GM19023 (cell line): Measurements from ENCODE around the gene FOXB2.

Experiments used
- ATAC-seq: cut with Tn5 transposase; IDR thresholded peaks from one replicate; pipeline ENCODE4 v1.9.1; 2021; ENCODE audit warnings: mild to moderate bottlenecking, moderate library complexity; ENCODE audit not compliant: unreplicated experiment

Gene FOXB2

DNA sequence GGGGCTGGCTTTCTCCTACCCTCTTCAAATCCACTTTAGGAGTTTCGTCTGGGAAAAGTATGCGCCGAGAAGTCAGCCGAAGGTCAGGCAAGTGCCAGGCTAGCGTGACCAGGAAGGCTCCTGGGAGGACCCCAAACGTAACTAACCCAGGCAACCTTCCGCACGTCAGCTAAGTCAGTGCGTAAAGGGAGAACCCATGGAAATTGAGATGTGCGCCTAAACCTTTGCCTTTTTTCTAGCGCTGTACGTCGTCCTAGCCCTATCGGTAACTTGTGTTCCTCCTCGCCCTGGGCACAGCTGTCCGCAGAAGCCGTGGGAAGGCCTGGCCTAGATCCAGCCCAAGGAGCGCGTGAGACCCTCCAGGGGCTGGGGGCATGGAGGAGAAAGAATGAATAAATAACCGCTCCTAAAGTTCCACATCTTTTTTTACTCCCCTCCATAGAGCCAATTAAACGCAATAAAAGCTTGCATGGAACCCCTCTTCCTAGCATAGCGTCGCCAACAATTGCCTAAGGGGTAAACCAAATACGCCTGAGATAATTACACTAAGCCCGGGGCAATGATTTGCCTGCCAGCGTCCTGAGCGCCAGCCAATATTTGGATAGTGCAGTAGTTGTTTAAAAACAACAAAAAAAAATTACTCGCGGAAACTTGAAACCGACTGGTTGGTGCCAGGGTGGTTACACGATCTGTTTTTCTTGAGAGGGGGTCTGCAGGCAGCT is 4.0 kb upstream of the FOXB2 start:
- ATAC-seq, result no peak

DNA sequence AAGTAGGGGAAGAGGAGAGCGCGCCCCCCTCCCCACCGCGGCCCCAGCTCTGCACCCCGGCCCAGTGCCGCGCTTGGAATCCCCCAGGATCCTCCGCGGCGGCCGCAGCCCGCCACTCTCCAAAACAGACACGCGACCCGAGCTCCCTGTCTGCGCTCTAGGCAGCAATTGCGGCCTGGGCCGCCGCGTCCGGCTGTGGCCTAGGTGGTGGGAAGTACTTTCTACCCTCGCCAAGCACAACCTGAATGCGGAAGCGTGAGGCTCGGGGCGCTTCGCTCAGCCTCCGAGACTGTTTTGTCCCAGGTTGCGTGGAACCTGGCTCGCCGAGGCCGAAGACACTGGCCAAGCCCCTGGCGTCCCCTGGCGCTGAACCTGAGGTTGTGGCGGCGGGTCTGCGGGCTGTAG is 3.3 kb upstream of the FOXB2 start:
- no peak for ATAC-seq

DNA sequence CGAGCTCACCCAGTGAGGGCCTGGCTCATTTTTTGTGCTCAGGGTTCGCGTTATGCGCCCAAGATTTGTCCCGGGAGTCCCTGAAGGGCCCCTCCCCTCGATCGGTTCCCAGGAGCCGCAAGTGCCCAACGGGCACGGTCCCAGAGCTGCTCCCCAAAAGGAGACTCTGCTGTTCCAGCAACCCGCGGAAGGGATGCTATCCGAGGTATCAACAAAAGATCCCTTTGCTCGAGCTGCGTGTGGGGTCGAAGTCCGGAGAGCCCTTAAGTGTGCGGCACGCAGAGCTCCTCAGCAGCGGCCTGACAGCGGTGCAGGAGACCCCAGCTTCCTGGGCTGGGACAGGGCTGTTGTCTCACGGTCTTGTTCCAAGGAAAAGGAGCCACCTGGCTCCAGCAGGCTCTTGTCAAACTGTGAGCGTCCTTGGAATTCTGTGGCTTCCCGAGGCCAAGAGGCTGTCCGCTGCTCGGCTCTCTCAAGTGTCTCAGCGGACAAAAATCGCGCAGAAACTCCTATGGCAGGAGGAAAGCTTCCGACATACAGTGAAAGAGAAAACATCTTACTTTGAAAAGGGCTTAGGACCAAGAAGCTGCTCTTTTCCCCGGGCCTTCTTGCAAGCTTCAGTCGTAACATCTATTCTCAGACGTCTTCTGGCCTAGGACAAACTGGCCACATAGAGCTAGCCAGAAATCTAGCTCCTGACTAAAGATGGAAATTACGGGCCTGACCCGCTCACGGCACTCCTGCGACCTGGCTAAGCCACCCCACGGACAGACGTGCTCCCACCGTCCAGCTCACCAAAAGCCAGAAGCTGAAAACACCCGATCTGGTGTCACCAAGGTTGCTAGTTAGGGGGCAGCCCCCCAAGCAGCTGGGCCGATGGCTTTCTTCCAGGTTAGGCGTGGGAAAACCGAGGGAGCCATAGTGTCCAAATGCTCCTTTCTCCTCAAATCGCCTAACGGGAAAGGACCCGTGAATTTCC is 2.6 kb upstream of the FOXB2 start:
- no peak for ATAC-seq

DNA sequence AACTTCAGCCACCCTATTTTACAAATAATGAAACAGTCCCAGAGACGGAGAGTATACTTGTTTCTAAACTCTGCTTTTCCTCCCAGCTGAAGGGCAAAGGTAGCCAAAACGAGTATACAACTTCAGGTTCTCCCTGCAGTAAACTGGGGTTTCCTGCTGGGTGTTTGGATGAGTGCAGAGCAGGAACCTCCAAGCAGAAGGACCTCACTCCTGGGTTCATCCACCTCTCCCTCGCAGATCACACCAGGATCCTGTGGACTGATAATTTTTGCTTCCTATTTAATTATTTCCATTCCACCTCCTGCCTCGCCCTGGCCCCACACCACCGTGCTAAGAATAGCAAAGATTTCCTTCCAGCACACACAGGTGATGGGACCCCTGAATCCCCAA is 2.0 kb upstream of the FOXB2 start:
- ATAC-seq, result no peak

DNA sequence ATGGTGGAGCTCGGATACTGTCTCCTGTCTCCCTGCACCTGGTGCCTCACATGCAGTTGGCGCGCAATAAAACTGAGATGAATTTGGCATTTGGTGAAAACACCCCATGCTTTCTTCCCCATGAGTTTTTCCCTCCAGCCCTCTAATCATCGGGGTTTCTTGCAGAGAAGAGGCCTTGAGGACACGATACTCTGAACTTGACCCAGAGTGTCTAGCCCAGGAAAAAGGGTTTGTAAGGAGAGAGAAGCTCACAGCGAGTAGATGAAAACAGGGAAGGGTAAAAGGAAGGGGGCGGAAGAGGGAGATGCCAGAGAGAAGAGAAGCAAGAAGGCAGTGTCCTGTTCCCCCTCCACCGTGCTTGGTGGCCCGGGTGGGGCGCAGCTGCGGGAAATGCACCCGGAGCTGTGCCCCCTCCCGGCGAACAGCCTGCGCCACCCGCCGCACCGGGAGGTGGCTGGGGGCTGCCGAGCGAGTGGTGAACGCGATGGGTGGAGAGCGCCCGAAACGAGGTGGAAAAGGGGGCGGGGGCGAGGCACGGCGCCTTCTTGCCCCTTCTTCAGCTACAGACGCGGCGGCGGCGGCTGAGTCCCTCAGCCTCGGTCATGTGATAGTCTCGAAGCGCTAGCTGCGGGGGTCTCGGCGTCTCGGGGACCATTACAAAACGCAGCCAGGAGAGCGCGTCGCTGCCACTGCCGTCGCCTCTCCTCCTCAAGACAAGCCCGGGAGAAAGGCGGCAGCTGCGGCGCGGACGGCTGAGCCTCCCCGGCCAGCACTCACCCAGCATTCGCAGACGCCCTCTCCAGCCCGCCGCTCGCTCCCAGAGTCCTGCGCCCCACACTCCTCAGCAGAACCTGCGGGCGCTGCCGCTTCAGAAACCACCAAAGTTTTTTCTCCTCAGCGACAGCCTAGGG is 1.1 kb upstream of the FOXB2 start:
- ATAC-seq, result no peak

DNA sequence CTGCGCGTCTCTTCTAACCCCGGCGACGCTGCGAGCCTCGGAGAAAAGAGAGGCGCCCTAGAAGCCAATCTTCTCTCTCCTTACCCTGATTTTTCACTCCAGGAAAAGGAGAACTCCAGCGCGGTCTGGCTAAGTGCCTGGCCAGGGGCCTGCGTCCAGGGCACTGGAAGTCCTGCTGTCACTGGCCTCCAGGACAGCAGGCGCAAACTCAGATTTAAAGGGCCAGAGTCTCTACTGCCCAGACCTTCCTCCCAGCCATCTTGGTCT is 553 bp upstream of the FOXB2 start:
- ATAC-seq, result no peak

DNA sequence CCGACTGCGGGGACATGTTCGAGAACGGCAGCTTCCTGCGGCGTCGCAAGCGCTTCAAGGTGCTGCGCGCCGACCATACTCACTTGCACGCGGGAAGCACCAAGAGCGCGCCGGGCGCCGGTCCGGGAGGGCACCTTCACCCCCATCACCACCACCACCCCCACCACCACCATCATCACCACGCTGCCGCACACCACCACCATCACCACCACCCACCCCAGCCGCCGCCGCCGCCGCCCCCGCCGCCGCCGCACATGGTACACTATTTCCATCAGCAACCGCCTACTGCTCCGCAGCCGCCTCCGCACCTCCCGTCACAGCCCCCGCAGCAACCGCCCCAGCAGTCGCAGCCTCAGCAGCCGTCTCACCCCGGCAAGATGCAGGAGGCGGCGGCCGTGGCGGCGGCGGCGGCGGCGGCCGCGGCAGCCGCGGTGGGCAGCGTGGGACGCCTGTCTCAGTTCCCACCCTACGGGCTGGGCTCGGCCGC is 514 bp downstream of the FOXB2 start:
- no peak for ATAC-seq

DNA sequence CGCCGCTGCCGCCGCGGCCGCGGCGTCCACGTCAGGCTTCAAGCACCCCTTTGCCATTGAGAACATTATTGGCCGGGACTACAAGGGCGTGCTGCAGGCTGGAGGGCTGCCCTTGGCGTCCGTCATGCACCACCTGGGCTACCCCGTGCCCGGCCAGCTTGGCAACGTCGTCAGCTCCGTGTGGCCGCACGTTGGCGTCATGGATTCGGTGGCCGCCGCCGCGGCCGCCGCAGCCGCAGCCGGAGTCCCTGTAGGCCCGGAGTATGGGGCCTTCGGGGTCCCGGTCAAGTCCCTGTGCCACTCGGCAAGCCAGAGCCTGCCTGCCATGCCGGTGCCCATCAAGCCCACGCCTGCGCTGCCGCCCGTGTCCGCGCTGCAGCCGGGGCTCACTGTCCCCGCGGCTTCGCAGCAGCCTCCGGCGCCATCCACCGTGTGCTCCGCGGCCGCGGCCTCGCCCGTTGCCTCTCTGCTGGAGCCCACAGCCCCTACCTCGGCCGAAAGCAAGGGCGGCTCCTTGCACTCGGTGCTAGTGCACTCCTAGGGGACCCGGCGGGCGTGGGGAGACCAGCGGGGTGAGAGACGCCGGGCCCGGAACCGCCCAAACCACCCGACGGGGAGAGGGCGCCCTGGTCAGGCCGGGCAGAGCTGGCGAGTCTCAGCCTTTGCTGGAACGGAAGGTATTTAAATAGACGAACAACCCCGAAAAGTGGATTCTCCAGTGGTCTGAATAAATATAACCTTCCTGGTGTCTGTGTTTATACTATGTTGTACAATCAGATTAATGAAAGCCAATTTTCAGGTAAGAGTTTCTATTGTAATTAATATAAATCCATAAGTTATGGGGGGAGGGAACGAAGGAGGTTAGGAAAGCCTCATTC is 1.2 kb downstream of the FOXB2 start:
- no peak for ATAC-seq

DNA sequence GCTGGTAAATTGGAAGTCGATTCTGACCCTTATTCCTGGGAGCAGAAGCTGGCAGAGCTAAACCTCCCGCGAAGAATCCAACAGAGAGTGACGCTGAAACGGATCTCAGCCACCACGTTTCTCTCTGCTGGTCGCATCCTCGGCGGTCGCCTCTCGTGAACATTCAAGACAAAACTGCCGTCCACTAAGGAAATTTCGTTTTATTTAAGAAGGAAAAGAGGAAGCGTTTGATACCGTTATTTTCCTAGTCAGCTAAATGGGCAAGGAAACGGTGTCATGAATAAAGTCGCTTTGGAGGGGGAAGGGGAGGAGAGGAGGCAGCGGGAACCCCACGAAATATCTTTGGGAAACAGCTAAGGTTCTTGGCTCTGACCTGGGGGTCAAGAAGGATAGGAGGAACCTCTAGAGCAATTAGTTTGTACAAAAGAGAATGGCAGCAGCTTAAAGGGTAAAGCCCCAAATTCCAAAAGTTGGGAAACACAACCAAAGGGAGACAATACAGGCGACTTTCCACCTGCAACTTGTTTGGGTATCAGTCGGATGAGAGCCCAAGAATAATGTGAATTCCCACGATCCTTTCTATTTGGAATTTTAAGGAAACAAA is 1.9 kb downstream of the FOXB2 start:
- ATAC-seq, result no peak

DNA sequence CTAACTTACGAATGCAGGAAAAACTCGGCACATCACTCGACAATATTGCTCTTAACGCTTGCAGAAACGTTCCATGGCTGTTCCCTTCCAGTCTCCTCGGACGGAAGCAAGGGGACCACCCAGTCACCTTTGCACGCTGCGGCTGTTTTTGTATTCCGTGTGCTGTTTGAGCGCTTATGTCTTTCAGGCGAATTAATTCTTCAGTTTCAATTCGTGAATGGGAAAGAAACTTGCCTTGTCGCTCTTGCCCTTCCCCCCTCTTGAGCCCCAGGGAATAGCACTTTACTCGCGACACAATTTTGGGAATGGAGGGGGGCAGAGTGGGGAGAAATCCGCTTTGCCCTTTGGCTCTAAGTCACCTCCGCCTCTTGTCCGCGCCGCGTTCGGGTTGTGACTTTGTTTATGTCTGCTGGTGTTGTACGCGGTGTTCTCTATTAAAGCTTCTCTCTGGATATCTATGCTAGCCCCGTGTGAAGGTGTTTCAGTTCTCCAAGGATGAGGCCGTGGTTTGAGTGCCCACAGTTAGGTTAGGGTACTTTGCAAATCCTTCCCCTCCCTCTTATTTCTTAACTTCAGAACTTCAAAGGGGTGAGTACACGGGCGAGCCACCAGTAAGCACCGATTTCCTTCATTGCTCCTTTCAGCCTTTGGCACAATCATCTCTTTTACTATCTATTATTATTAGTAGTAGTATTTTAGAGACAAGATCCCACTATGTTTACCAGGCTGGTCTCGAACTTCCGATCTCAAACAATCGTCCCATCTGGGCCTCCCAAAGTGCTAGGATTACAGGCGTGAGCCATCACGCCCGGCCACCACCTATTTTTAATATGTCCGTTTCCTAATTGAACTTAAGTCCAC is 2.7 kb downstream of the FOXB2 start:
- no peak for ATAC-seq

DNA sequence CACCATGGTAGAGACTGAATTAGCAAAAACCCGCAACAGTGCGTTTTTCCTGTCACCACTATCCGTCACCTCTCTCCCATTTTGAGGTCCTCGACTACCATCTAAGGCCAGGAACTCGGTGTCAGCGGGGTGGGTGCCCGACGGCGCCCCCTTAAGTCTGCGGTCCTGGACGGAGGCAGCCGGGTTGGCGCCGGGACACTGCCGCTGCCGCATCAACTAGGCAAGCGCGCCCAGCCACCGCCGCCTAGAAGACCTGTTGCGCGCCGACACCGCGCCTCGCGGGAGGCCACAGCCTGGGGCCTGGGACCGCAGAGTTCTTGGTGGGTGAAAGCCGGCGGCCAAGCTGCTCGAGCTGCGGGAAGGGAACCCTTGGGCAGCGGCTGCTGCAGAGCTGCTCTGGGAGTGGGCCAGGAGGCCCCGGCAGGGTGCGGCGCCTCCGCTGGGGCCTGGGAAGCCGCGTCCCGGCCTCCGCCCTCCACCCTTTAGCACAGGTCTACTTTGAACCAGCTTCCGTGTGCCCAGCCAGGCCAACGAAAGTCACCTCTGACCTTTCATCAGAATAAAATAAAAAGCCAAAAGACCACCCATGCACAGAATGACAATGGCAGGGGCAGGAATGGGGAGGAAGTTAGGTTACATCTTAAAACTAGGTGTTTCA is 3.5 kb downstream of the FOXB2 start:
- ATAC-seq, result no peak

DNA sequence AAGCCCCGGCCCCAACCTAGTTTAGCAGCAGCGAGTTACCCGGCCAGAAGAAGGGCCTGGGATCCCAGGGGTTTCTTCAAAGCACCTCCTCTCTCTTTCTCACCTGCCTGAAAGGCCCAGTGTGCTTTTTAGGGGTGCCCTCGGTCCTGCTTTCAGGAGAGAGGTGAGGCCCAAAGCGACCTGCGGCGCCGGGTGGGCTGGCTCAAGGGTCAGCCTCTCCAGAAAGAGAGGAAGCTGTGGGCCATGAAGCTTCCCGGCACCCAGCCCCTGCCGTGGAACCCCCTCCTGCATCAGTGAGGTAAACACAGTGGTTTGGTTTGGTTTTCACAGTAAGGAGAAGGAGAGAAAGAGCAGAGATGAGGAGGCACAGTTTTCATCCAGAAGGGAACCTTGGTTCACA is 4.3 kb downstream of the FOXB2 start:
- no peak for ATAC-seq

DNA sequence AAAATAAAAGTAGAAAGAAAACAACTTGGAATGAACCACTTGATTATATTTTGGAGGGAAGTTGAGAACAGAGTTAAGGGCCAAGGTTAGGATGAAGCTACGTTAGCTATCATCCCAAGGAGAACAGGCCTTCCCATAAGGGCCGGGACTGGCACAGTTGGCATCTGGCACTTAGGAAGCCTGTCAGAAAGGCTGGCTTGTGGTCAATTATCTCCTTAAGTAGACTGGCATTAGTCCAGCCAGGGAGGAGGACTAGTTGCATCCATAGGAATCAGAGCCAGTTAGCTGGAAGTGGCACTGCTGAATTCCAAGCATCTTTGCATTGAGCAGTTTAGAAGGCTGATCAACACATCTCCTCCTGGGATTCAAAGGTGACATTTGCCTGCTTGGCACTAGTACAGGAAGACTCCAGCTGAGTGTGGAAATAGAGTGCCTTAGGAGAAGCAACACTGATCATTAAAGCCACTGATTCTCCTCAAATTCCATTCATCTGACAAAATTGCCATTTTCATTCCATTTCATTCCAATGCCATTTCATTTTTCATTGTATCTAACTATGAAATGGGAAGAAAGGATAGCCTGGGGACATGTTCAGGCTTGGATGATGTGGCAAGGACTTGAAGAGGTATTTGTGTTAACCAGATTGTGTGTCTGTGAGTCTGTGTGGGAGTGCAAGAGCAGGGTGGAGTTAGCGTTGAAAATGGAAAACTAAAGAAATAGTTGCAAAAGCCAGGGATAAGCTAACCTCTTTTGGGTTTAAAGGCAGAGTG is 5.5 kb downstream of the FOXB2 start:
- no peak for ATAC-seq

DNA sequence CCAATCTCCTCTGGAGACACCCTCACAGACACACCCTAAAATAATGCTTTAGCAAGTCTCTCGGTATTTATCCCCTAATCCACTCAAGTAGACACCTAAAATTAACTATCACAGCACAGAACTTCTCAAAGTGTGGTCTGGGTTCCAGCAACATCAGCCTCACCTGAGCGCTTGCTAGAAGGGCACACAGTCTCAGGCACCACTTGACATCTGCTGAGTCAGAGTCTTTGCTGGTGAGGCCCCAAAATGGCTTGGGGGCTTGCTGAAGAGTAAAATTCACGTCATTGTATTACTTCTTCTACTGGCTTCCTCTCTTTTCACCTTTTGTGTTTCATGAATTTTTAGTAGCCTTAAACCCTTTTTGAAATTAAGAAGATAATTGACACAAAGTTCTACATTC is 9.0 kb downstream of the FOXB2 start:
- no peak for ATAC-seq

DNA sequence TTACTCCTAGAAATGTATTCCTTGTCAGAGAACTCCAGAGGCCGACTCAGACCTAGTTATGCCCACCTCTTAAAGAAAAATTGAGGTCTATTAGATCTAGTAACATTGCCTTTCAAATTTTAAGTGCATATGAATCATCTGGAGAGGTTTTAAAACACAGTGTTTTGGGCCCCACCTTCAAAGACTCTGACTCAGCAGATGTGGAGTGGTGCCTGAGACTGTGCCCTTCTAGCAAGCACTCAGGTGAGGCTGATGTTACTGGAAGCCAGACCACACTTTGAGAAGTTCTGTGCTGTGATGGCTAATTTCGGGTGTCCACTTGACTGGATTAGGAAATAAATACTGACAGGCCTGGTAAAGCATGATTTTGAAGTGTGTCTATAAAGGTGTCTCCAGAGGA is 10.6 kb downstream of the FOXB2 start:
- ATAC-seq, result no peak

DNA sequence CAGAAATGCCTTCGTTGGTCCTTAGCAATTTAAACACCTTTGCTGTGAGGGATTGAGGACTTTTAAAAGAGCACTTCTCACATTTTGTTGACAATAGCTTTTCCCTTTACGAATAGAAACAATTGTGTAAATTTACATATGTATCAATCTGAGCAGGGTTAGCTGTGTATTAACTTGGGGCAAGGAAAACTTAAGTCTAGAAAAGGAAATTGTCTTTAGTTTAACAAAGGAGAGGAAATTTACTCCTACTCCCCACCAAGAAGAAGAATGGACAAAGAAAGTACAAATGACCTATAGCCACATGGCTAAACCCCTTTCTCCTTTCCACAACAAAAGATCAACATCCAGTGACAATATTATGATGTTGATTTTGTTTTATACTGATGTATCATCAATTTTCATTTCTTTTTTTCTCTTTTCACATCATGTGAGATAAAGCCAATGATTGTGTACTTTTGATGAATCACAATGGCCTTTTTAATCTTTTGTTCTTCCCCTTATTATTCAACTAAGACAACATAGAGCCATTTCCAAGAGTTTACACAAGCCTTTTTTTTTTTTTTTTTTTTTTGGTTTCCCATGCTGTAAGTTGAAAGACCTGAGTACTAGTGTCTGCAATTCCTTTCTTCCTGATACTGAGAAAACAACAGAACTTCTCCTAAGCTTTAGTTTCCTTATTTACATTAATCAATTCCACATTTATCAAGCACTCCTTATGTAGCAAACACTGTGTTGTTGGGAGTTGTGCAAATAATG is 19.0 kb downstream of the FOXB2 start:
- no peak for ATAC-seq

DNA sequence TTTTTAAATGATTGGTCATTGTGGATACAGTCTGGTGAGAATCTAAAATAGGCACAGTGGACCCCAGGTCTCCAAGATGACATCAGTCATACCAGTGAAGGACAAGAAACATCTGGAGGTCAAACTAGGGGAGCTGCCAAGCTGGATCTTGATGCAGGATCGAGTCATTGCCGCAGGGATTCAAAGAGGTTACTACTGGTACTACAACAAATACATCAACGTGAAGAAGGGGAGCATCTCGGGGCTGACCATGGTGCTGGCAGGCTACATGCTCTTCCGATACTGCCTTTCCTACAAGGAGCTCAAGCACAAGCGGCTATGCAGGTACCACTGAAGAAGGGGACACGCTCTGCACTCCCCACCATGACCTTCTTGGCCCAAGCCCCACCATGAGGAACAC is 20.9 kb downstream of the FOXB2 start:
- no peak for ATAC-seq
